Mononuclear cell (primary cell): Measurements from ENCODE around the gene MFSD2A. TPM values are rescaled to one million over a fixed set of nuclear protein-coding genes. Genes with fewer than 3 reads are reported as not detected.
"Not testable (repeated sequence)": the region's sequence is repeated elsewhere in the genome, so short reads cannot be mapped to it uniquely, and the experiment has no call there.

ENCODE experiments used
- H3K27me3 ChIP-seq: 2 replicates; pipeline ENCODE4 v1.6.0; 2011; ENCODE audit warnings: low read length, control low read depth; ENCODE audit not compliant: insufficient read depth
- H3K4me1 ChIP-seq: 2 replicates; pipeline ENCODE4 v1.5.1; 2011; ENCODE audit warnings: mild to moderate bottlenecking, low read length, control low read depth; ENCODE audit not compliant: insufficient read depth
- H3K4me3 ChIP-seq: 2 replicates; pipeline ENCODE4 v1.5.1; 2011; ENCODE audit warnings: mild to moderate bottlenecking, low read length, moderate library complexity
- H3K9me3 ChIP-seq: 2 replicates; pipeline ENCODE4 v1.5.1; 2011; ENCODE audit warnings: low read depth, mild to moderate bottlenecking, control low read depth, low read length
- total RNA-seq: library from RNA; depleted of rRNA; stranded (reverse); fragments of >200 nt; gene quantifications from one replicate; pipeline ENCODE4 v1.2.3, GENCODE V29; 2012

The MFSD2A gene
- total RNA-seq, 1 donor: 8.4 TPM

- peaks cover 36% of the 10 kb centered on the region for H3K4me1 ChIP-seq
- H3K9me3 ChIP-seq: no peaks in the 10 kb centered on the region
- no peaks in the 10 kb centered on the region for H3K27me3 ChIP-seq
- no peak overlapping the region for H3K4me3 ChIP-seq
Observed at GRCh38 chr1:39992888-39993287, 37.9 kb downstream of the MFSD2A start.

DNA sequence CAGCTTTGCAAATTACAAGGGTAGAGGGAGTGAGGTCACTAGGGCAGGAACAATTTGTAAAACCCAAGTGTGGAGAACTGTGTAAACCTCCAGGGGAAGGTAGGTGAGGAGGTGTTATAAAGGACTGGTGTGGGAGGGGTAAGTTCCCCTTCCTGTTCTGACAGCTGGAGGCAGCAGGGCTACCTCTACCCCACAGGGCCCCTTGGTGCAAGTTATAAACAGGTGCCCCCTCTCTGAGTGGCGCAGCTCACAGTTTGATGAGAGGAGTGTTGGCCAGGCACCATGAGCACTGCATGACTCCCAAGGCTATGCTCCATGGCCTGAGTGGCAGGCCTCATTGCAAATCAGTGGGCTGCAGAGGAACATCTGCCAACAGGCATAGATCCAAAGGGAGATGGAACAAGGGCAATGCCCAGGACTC lies 41.0 kb downstream of the MFSD2A start:
- no peaks in the 10 kb centered on the region for H3K9me3 ChIP-seq
- peaks cover 33% of the 10 kb centered on the region for H3K4me1 ChIP-seq
- no peak overlapping the region for H3K4me3 ChIP-seq
- H3K27me3 ChIP-seq: no peaks in the 10 kb centered on the region

- no peak overlapping the region for H3K4me3 ChIP-seq
- no peaks in the 10 kb centered on the region for H3K9me3 ChIP-seq
- H3K27me3 ChIP-seq: no peaks in the 10 kb centered on the region
- H3K4me1 ChIP-seq: peaks cover 33% of the 10 kb centered on the region
Observed at GRCh38 chr1:39996396-39997004, 41.6 kb downstream of the MFSD2A start.

- Histone ChIP-seq H3K4me1 (peaks cover 24% of the 10 kb centered on the region), H3K27me3 (no peaks in the 10 kb centered on the region), H3K9me3 (no peaks in the 10 kb centered on the region), H3K4me3 (no peak overlapping the region)
Observed at GRCh38 chr1:40001456-40001855, 46.5 kb downstream of the MFSD2A start.

DNA sequence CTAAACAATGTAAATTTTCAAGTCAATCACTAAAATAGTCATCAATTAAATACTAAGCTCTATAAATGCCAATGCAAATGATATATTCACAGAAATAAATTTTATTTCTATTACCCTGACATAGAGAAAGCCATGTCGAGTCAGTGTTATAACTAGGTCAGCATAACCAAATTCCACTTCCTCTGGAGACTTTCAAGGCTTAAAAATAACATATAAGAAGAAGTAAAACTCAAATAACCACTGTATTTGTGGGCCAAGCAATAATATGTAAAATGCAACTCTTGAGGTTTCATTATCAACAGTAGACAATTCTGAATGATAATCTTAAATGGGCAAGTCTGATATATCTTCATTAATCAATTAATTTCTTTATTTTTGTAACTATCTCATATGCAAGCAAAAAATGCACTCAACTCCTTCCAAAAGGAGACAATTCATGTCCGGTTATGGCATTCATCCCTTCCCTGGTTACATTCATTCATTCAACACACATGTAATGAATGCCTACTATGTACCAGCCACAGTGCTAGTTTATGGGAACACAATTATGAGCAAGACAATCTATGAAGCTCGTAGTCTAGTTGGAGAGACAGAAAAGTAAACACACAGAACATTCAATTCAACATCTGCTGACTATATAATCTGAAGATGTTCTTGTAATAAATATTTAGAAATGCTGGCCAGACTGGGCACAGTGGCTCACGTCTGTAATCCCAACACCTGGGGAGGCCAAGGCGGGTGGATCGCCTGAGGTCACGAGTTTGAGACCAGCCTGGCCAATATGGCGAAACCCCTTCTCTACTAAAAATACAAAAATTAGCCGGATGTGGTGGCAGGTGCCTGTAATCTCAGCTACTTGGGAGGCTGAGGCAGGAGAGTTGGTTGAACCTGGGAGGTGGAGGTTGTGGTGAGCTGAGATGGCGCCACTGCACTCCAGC lies 48.5 kb downstream of the MFSD2A start:
- no peaks in the 10 kb centered on the region for H3K27me3 ChIP-seq
- no peaks in the 10 kb centered on the region for H3K9me3 ChIP-seq
- no peak overlapping the region for H3K4me3 ChIP-seq
- peaks cover 21% of the 10 kb centered on the region for H3K4me1 ChIP-seq

DNA sequence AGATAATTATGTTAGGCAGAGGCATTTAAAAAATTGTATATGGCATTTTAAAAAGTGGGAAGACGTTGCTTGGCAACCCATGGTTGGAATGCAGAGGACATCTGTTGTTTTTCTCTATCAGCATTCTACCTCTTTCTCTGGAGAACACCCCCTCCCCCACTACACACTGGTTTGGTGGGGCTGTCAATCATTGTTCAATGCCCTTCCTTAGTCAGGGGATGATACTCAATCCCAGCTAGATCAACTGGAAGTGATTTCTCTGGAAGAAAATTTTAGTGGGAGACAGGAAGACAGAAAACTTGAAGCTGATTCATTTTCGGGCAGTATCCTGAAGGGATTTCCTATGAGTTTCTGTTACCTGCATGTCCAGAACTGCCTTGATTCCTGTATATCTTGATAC lies 49.9 kb downstream of the MFSD2A start:
- no peaks in the 10 kb centered on the region for H3K9me3 ChIP-seq
- peaks cover 21% of the 10 kb centered on the region for H3K4me1 ChIP-seq
- no peaks in the 10 kb centered on the region for H3K27me3 ChIP-seq
- H3K4me3 ChIP-seq: no peak overlapping the region

DNA sequence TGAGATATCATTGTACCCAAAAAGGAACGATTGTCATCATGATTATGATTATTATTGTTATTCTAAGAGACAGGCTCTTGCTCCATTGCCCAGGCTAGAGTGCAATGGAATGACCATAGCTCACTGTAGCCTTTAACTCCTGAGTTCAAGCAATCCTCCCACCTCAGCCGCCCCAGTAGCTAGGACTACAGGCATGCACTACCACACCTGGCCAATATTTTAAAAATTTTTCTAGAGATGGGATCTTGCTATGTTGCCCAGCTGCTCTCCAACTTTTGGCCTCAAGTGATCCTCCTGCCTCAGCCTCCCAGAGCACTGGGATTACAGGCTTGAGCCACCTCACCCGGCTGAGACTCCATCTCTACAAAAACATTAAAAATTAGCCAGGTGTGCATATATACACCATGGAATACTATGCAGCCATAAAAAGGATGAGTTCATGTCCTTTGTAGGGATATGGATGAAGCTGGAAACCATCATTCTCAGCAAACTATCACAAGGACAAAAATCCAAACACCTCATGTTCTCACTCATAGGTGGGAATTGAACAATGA lies 52.6 kb downstream of the MFSD2A start:
- H3K4me1 ChIP-seq: peaks cover 15% of the 10 kb centered on the region
- H3K4me3 ChIP-seq, H3K27me3 ChIP-seq, H3K9me3 ChIP-seq: not testable (repeated sequence)

GRCh38 chr1:40011198-40011597 lies 56.3 kb downstream of the MFSD2A start:
- H3K27me3 ChIP-seq: no peaks in the 10 kb centered on the region
- peaks cover 11% of the 10 kb centered on the region for H3K4me1 ChIP-seq
- no peaks in the 10 kb centered on the region for H3K9me3 ChIP-seq
- H3K4me3 ChIP-seq: no peak overlapping the region

- Histone ChIP-seq H3K4me3 (no peak overlapping the region), H3K9me3 (no peaks in the 10 kb centered on the region), H3K4me1 (peaks cover 11% of the 10 kb centered on the region)
Observed at GRCh38 chr1:40014253-40014706, 59.3 kb downstream of the MFSD2A start.

GRCh38 chr1:40014812-40015594 lies 60.1 kb downstream of the MFSD2A start:
- H3K9me3 ChIP-seq: no peaks in the 10 kb centered on the region
- H3K27me3 ChIP-seq: no peaks in the 10 kb centered on the region
- H3K4me3 ChIP-seq: no peak overlapping the region
- H3K4me1 ChIP-seq: peaks cover 11% of the 10 kb centered on the region

More at GRCh38 chr1:40014253-40014706, 59.3 kb downstream of the MFSD2A start:
- no peaks in the 10 kb centered on the region for H3K27me3 ChIP-seq

DNA sequence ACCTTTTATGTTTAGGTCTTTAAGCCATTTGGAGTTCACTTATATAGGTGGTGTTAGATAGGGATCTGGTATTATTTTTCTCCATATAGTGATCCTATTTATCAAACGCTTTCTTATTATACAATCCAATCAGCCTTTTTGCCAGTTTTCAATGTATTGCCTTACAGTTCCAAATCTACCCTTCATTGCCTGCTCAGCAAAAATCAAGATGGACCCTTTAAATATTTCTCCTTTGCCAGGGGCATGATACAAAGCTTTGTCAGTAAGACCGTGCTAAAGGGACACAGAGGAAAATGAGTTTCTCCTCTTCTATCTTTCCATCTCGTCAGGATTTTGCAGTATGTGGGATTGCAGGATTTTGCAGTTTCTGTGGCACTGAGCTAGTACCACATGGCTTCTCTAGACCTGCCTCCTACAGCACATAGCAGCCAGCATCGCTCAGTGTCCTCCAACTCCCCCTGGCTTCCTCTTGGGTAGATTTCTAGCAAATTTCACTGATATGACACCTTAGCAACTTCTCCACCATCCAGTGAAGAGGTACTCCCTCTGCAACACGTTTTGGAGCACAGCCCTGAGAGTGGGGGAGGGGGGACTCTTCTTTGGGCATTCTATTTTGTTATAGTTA lies 63.1 kb downstream of the MFSD2A start:
- no peaks in the 10 kb centered on the region for H3K9me3 ChIP-seq
- no peaks in the 10 kb centered on the region for H3K27me3 ChIP-seq
- H3K4me3 ChIP-seq: no peak overlapping the region

More for the DNA sequence above, 63.1 kb downstream of the MFSD2A start:
- H3K4me1 ChIP-seq: peaks cover 11% of the 10 kb centered on the region

Other genes starting within 250 kb of the MFSD2A start
- 20.7 TPM for gene PPIE, start 216.3 kb upstream of the MFSD2A start, total RNA-seq
- gene OXCT2, start 183.8 kb upstream of the MFSD2A start, total RNA-seq: 0.73 TPM
- 0.31 TPM for gene BMP8B, start 166.3 kb upstream of the MFSD2A start, total RNA-seq
- 8.2 TPM for gene TRIT1, start 71.6 kb upstream of the MFSD2A start, total RNA-seq
- 5.0 TPM for gene MYCL, start 53.2 kb upstream of the MFSD2A start, total RNA-seq
- 270 TPM for gene CAP1, start 85.6 kb downstream of the MFSD2A start, total RNA-seq
- 182 TPM for gene PPT1, start 142.1 kb downstream of the MFSD2A start, total RNA-seq
- gene RLF, start 206.2 kb downstream of the MFSD2A start, total RNA-seq: 76.4 TPM